Astrocyte of the spinal cord (primary cell): ENCODE data around the gene MME.

ENCODE experiments used
- DNase-seq: peaks from one replicate; pipeline ENCODE4 v3.0.0; 2011; ENCODE audit warnings: low read depth, low spot score
- H3K4me3 ChIP-seq: 2 replicates; pipeline ENCODE4 v1.5.1; 2011; ENCODE audit warnings: low read depth, mild to moderate bottlenecking, low read length, moderate library complexity
- CTCF ChIP-seq: IDR thresholded peaks from 2 replicates; pipeline ENCODE4 v1.5.1; 2012; ENCODE audit warnings: low read depth, mild to moderate bottlenecking, low read length, inconsistent platforms
- in situ Hi-C: cut with HindIII; loops from 2 replicates; pipeline ENCODE4 v1.10.0; 2017; ENCODE audit warnings: low sequenced_read_pairs

The MME gene

GRCh38 chr3:155078711-155079467 is 1.2 kb upstream of the MME start:
- DNase-seq = no peak
- in situ Hi-C loops = no loop called here
- no peak for TF ChIP-seq CTCF
- H3K4me3 ChIP-seq = peak overlapping the region; percentile 62

- in situ Hi-C loops = no loop called here
- no peak for TF ChIP-seq CTCF
- no peak for DNase-seq
- peak overlapping the region; percentile 62 for H3K4me3 ChIP-seq
These were observed 712 bp upstream of the MME start for GRCh38 chr3:155079468-155079745.

DNA sequence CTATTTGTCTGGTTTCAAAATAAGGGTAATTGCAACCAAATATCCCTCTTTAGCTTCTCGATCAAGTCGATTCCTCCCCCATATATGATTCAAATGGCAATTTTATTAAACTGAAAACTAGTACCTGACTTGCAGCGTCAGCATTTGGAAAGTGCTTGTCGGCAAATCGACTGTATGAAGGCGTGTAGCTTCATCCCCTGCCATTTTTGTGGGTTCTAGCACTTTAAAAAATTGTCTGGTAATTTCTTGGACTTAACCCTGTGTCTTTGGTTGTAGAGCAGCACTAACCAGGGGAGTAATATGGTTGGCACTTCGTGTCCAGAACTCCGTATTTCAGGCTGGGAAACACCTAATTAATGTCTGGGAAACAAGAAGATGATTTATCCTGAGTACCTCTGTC is 573 bp downstream of the MME start:
- no peak for TF ChIP-seq CTCF
- peak overlapping the region; percentile 62 for H3K4me3 ChIP-seq
- in situ Hi-C loops = no loop called here
- DNase-seq = no peak

DNA sequence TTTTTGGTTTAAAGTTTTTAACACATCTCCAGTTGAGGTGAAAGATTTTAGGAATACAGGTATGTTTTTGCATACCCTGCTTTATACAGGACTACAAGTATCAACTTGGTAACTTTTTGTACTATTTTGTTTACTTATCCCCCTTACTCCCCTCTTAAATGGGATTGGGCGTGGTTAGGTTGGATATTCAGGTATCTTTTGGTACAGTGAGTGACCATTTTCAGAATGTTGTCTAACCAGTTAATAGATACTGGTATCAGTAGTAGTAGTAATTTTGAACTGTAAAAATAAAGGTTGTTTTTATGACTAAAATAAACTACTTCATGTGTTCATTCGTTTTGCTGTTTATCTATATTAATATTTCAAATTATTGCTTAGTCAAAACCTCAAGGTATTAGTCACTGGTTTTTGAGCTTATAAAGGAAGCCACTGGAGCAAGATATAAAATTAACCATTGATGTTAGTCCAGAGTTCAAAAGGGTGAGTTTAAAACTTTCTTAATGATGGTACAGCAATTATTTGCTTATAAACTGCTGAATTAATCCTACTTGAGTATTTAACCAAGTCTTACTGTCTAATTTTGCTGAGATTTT is 3.3 kb downstream of the MME start:
- in situ Hi-C loops = no loop called here
- no peak for DNase-seq
- TF ChIP-seq CTCF = no peak
- H3K4me3 ChIP-seq = no peak overlapping the region

DNA sequence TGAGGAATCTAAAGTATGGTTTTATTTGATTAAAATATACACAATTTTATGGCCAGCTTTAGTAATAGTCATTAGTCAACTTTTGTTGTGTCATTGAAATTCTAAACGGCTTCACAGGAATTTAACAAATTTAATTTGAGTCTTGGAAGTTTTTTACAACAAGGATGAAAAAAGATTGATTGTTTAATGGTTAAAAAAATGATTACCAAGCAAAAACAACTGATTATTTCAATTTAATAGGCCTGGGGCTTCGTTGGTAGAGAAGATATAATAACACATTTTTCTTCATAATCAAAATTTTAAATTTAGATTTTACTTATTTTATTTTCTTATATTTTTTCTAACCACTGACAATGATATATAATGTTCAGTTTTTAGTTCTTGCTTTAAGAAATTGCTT is 4.4 kb downstream of the MME start:
- in situ Hi-C loops = no loop called here
- TF ChIP-seq CTCF = no peak
- no peak for DNase-seq
- no peak overlapping the region for H3K4me3 ChIP-seq

DNA sequence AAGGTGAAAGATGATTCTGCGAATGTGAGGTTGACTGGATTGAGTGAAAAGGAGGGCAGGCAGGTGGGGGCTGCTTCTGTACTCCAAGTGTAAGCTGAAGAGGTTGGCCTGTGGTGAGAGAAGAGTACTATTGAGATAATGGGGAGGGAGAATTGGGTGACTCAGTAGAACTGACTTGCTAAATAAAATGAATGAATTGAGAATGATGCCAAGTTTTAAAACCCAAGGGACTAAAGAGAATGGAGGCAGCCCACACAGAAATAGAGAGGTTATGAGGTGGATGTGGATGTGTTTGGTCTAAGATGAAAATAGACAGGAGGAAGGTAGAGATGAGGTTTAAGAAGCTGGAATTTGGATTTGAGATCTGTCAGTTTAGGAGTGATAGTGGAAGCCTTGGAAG is 5.9 kb downstream of the MME start:
- TF ChIP-seq CTCF = no peak
- in situ Hi-C loops = no loop called here
- no peak overlapping the region for H3K4me3 ChIP-seq
- no peak for DNase-seq
